Keratinocyte (primary cell): Measurements from ENCODE around the gene DDX27. TPM values are rescaled to one million over a fixed set of nuclear protein-coding genes. Genes with fewer than 3 reads are reported as not detected.

ENCODE experiments used
- DNase-seq: peaks from one replicate; pipeline ENCODE4 v3.0.0-alpha.2; 2011; ENCODE audit warnings: low read depth, missing footprints, low spot score
- FAIRE-seq: peaks from 2 replicates; lab custom pipeline; 2011; peaks lifted over from hg19 to GRCh38; lab: Jason Lieb, UNC
- H2AFZ ChIP-seq: 2 replicates; pipeline ENCODE4 v1.6.0; 2012; ENCODE audit warnings: low read length, control low read depth, inconsistent platforms; ENCODE audit not compliant: control insufficient read depth
- H3K27ac ChIP-seq: 2 replicates; pipeline ENCODE4 v1.5.1; 2011; ENCODE audit warnings: low read length; ENCODE audit not compliant: control insufficient read depth, insufficient read depth
- H3K27me3 ChIP-seq: 3 replicates; pipeline ENCODE4 v1.6.0; 2011; ENCODE audit warnings: low read length; ENCODE audit not compliant: control insufficient read depth, insufficient read depth; ENCODE audit errors: extremely low read depth
- H3K36me3 ChIP-seq, 2 experiments: 2 replicates in 1 of 2; 3 replicates in 1 of 2; pipeline ENCODE4 v1.5.1; 2011; ENCODE audit warnings: low read length in 2 of 2, mild to moderate bottlenecking in 1 of 2; ENCODE audit not compliant: control insufficient read depth in 2 of 2, insufficient read depth in 2 of 2; ENCODE audit errors: extremely low read depth in 1 of 2
- H3K4me1 ChIP-seq: 3 replicates; pipeline ENCODE4 v1.5.1; 2011; ENCODE audit warnings: low read length; ENCODE audit not compliant: control insufficient read depth, insufficient read depth; ENCODE audit errors: extremely low read depth
- H3K4me2 ChIP-seq: 3 replicates; pipeline ENCODE4 v1.6.0; 2011; ENCODE audit warnings: low read depth, low read length; ENCODE audit not compliant: control insufficient read depth, insufficient read depth; ENCODE audit errors: extremely low read depth
- H3K4me3 ChIP-seq, 3 experiments: fragments of 200-600 bp in 1 of 3; sonication (generic) in 1 of 3; 2 replicates in 2 of 3; 3 replicates in 1 of 3; pipeline ENCODE4 v1.5.1; 2011 to 2016; ENCODE audit warnings: low read length in 3 of 3, mild to moderate bottlenecking in 3 of 3, control low read depth in 2 of 3, inconsistent platforms in 1 of 3, low read depth in 1 of 3, mixed read lengths in 1 of 3, mixed run types in 1 of 3, moderate library complexity in 1 of 3; ENCODE audit not compliant: control insufficient read depth in 2 of 3, insufficient read depth in 2 of 3; ENCODE audit errors: extremely low read depth in 1 of 3
- H3K79me2 ChIP-seq: 2 replicates; pipeline ENCODE4 v1.6.0; 2012; ENCODE audit warnings: low read length; ENCODE audit not compliant: control insufficient read depth, insufficient read depth
- H3K9ac ChIP-seq: 3 replicates; pipeline ENCODE4 v1.6.0; 2011; ENCODE audit warnings: low read length; ENCODE audit not compliant: control insufficient read depth, insufficient read depth; ENCODE audit errors: extremely low read depth
- H3K9me1 ChIP-seq: 3 replicates; pipeline ENCODE4 v1.6.0; 2011; ENCODE audit warnings: low read length; ENCODE audit not compliant: control insufficient read depth, insufficient read depth; ENCODE audit errors: extremely low read depth
- H3K9me3 ChIP-seq: 2 replicates; pipeline ENCODE4 v1.5.1; 2012; ENCODE audit warnings: low read depth, low read length; ENCODE audit not compliant: control insufficient read depth
- H4K20me1 ChIP-seq: 3 replicates; pipeline ENCODE4 v1.6.0; 2011; ENCODE audit warnings: low read length; ENCODE audit not compliant: control insufficient read depth, insufficient read depth; ENCODE audit errors: extremely low read depth
- EZH2 ChIP-seq: IDR thresholded peaks from one replicate; pipeline ENCODE4 v1.6.1; 2012; ENCODE audit warnings: inconsistent platforms, mild to moderate bottlenecking, low read length, moderate library complexity
- dilution Hi-C: fragments of 300-500 bp; cut with MboI; formaldehyde crosslinking; loops from one replicate; pipeline ENCODE4 v1.7.0; 2020; ENCODE audit warnings: low sequenced_read_pairs; ENCODE audit not compliant: extremely low pct_ligation_motif_present
- polyA minus RNA-seq, 3 experiments: library from RNA; depleted of rRNA, polyadenylated mRNA; stranded (reverse); fragments of >200 nt; gene quantifications; 1 replicate in 1 of 3; 2 replicates in 1 of 3; 3 replicates in 1 of 3; pipeline ENCODE4 v1.2.3, GENCODE V29; 2011
- polyA plus RNA-seq, 5 experiments: library from polyadenylated mRNA; depleted of rRNA in 3 of 5; stranded (reverse) in 3 of 5; stranded (forward) in 1 of 5; unstranded in 1 of 5; fragments of >200 nt; gene quantifications; 1 replicate in 1 of 5; 2 replicates in 3 of 5; 3 replicates in 1 of 5; pipeline versions ENCODE4 v1.2.1 to v1.2.3, GENCODE V29; 2011 to 2012; ENCODE audit warnings: missing spikeins in 2 of 5, low read depth in 1 of 5, low replicate concordance in 1 of 5
- TF ChIP-seq, protein P1 (sequence below), 3 experiments: IDR thresholded peaks in 1 of 3; conservative IDR thresholded peaks in 1 of 3; optimal IDR thresholded peaks in 1 of 3; 2 replicates in 2 of 3; 3 replicates in 1 of 3; pipeline versions ENCODE3 to v1.5.1; 2011; ENCODE audit warnings: low read length in 3 of 3, mild to moderate bottlenecking in 3 of 3, moderate library complexity in 2 of 3, control low read depth in 1 of 3, inconsistent platforms in 1 of 3; ENCODE audit not compliant: insufficient read depth in 2 of 3; ENCODE audit errors: extremely low read depth in 1 of 3

Gene DDX27, protein sequence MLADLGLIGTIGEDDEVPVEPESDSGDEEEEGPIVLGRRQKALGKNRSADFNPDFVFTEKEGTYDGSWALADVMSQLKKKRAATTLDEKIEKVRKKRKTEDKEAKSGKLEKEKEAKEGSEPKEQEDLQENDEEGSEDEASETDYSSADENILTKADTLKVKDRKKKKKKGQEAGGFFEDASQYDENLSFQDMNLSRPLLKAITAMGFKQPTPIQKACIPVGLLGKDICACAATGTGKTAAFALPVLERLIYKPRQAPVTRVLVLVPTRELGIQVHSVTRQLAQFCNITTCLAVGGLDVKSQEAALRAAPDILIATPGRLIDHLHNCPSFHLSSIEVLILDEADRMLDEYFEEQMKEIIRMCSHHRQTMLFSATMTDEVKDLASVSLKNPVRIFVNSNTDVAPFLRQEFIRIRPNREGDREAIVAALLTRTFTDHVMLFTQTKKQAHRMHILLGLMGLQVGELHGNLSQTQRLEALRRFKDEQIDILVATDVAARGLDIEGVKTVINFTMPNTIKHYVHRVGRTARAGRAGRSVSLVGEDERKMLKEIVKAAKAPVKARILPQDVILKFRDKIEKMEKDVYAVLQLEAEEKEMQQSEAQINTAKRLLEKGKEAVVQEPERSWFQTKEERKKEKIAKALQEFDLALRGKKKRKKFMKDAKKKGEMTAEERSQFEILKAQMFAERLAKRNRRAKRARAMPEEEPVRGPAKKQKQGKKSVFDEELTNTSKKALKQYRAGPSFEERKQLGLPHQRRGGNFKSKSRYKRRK
- polyA plus RNA-seq (33.8 to 42.1 TPM (median 34.5 TPM) in 3 replicates), polyA minus RNA-seq (30.7 to 54.2 TPM (median 40.5 TPM) in 3 replicates)
- 135 TPM for polyA plus RNA-seq (2011; ENCODE audit: low read depth)
- polyA plus RNA-seq (2011; cell fraction: cytosol; rRNA removed) = 35.2 and 42.0 TPM in 2 replicates
- 74.5 and 80.6 TPM in 2 replicates for polyA plus RNA-seq (2011; cell fraction: nucleus; rRNA removed)
- 39.9 and 43.2 TPM in 2 replicates for polyA plus RNA-seq (2012; ENCODE audit: low replicate concordance)
- polyA minus RNA-seq (2011; cell fraction: cytosol; rRNA and poly(A)+ RNA removed) = 33.2 TPM
- 30.6 and 32.8 TPM in 2 replicates for polyA minus RNA-seq (2011; cell fraction: nucleus; rRNA and poly(A)+ RNA removed)

DNA sequence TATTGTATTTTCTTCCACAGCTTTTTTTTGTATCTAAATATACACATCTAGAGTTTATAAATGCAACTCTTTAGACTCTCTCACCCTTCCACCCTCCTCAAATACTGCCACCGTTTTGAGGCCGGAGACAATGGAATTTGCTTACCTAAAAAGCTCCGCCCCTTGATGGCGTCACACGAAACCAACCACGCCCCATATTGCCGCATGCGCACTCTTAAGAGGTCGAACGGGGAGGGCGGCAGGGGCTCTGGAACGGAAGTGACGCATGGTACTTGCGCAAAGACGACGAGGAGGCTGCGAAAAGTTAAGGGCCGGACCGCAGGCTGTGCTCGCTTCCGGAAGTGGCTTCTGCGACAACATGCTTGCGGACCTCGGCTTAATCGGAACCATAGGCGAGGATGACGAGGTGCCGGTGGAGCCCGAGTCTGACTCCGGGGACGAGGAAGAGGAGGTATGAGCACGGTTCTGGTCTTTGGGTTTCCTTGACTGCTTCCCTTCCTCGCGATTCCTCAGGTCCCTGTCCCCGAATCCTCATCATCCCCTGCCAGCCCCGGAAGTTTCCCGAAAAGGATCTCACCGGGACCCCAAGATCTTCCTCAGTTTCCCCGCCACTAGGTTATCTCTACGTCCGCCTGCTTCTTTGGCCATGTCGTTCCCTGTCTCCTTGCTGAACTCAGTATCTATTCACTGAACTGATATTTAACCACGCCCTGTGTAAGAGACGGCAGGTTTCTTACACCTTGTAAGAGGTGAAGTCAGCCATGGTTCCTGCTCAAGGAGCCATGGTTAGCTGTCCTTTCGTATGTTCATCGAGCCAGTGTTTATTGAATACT, at the start of gene DDX27:
DDX27 (plus strand) TSS at position 326 of the 833 bp plus-strand sequence; CDS start at position 359, 33 bp downstream.
- Histone ChIP-seq H3K27me3 (no peaks in the 10 kb centered on the region), H3K4me3 (peak within 1 kb of the TSS; percentile 75 to 100 (median 90)), H3K27ac (peak within 1 kb of the TSS; percentile 93), H2AFZ (peak within 1 kb of the TSS; percentile 100), H3K9me3 (no peaks in the 10 kb centered on the region), H3K4me1 (peaks cover 11% of the 10 kb centered on the region), H3K4me2 (peak within 1 kb of the TSS; percentile 97), H3K79me2 (peaks cover 23% of the 10 kb centered on the region), H3K36me3 (peaks cover 7 to 18% of the 10 kb centered on the region in 2 experiments), H4K20me1 (no peaks in the 10 kb centered on the region), H3K9me1 (no peaks in the 10 kb centered on the region), H3K9ac (peak within 1 kb of the TSS; percentile 92)
- dilution Hi-C loops = no loop called here
- DNase-seq = peak; percentile 98
- peak; percentile 83 for FAIRE-seq
- TF ChIP-seq, protein P1, sequence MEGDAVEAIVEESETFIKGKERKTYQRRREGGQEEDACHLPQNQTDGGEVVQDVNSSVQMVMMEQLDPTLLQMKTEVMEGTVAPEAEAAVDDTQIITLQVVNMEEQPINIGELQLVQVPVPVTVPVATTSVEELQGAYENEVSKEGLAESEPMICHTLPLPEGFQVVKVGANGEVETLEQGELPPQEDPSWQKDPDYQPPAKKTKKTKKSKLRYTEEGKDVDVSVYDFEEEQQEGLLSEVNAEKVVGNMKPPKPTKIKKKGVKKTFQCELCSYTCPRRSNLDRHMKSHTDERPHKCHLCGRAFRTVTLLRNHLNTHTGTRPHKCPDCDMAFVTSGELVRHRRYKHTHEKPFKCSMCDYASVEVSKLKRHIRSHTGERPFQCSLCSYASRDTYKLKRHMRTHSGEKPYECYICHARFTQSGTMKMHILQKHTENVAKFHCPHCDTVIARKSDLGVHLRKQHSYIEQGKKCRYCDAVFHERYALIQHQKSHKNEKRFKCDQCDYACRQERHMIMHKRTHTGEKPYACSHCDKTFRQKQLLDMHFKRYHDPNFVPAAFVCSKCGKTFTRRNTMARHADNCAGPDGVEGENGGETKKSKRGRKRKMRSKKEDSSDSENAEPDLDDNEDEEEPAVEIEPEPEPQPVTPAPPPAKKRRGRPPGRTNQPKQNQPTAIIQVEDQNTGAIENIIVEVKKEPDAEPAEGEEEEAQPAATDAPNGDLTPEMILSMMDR (optimal IDR thresholded peaks at IDR 0.05 in 1 of 3, IDR thresholded peaks at IDR 0.05 in 1 of 3, conservative IDR thresholded peaks at IDR 0.05 in 1 of 3; ENCODE audit: extremely low read depth in 1 of 3, insufficient read depth in 2 of 3, low read length in 3 of 3) = no peak
- no peak for TF ChIP-seq EZH2

DNA sequence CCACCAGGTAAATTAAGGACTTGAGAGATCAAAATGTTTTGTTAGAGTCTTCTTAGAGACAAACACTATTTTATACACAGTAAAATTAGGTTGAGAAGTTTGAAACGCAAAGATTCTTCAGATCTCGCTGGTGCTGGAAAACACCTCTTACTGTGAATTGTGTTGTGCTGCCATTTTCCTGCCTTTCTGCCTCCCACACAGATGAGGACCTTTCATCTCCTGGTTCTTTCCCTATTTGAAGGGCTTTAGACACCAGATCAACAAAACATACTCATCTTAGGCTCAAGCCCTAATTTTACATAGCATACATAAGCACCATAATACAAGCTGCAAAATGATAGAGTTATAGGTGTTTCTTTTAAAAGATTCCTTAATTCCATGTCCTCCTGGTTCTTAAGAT, 49.7 kb upstream of the DDX27 start:
- Histone ChIP-seq H3K27me3 (no peaks in the 10 kb centered on the region), H3K4me1 (no peaks in the 10 kb centered on the region), H3K36me3 (peaks cover 5 to 12% of the 10 kb centered on the region in 2 experiments), H3K79me2 (peaks cover 65% of the 10 kb centered on the region), H3K27ac (no peak overlapping the region), H3K9ac (no peak overlapping the region), H3K4me3 (no peak overlapping the region), H3K4me2 (no peak overlapping the region), H3K9me1 (no peaks in the 10 kb centered on the region), H4K20me1 (no peaks in the 10 kb centered on the region), H2AFZ (no peak overlapping the region), H3K9me3 (no peaks in the 10 kb centered on the region)
- FAIRE-seq (no peak), DNase-seq (no peak)
- TF ChIP-seq, protein P1 (optimal IDR thresholded peaks at IDR 0.05 in 1 of 3, IDR thresholded peaks at IDR 0.05 in 1 of 3, conservative IDR thresholded peaks at IDR 0.05 in 1 of 3; ENCODE audit: extremely low read depth in 1 of 3, insufficient read depth in 2 of 3, low read length in 3 of 3) = no peak
- no peak for TF ChIP-seq EZH2
- dilution Hi-C loops = no loop called here
